Endothelial cell of umbilical vein (primary cell): ENCODE measurements around the gene FUT7. TPM values are rescaled to one million over a fixed set of nuclear protein-coding genes. Genes with fewer than 3 reads are reported as not detected.

Experiments used
- BruUV-seq: library from RNA; stranded (reverse); fragments of 400-500 nt; replicated peaks from 2 replicates; lab custom pipeline; 2021; lab: Mats Ljungman, UMichigan
- CTCF ChIA-PET: fragments of 300-600, 350-600 bp; sonication (Branson Sonifier 250); formaldehyde crosslinking; loops from one replicate; lab custom pipeline; 2021; ENCODE audit warnings: antibody characterized with exemption, inconsistent platforms; lab: Charles Lee
- POLR2A ChIA-PET: fragments of 300-600, 350-600 bp; sonication (Branson Sonifier 250); formaldehyde crosslinking; loops from one replicate; lab custom pipeline; 2021; ENCODE audit warnings: antibody characterized with exemption, inconsistent platforms; lab: Charles Lee
- DNase-seq: peaks from one replicate; pipeline ENCODE4 v3.0.0-alpha.2; 2011; ENCODE audit warnings: low read depth, low spot score
- FAIRE-seq: peaks from 2 replicates; lab custom pipeline; 2011; peaks lifted over from hg19 to GRCh38; lab: Jason Lieb, UNC
- H2AFZ ChIP-seq: 2 replicates; pipeline ENCODE4 v1.6.0; 2012; ENCODE audit warnings: low read depth, low read length, control low read depth, inconsistent platforms
- H3K27ac ChIP-seq: 2 replicates; pipeline ENCODE4 v1.5.1; 2011; ENCODE audit warnings: low read depth, mild to moderate bottlenecking, control low read depth, low read length, moderate library complexity; ENCODE audit not compliant: insufficient read depth
- H3K27me3 ChIP-seq, 2 experiments: 2 replicates each; pipeline versions ENCODE4 v1.6.0 to v1.6.1; 2011; ENCODE audit warnings: low read length in 2 of 2, mixed read lengths in 1 of 2; ENCODE audit not compliant: control insufficient read depth in 2 of 2, insufficient read depth in 2 of 2
- H3K36me3 ChIP-seq, 2 experiments: 2 replicates in 1 of 2; 3 replicates in 1 of 2; pipeline ENCODE4 v1.5.1; 2011; ENCODE audit warnings: low read length in 2 of 2, mild to moderate bottlenecking in 1 of 2, moderate library complexity in 1 of 2; ENCODE audit not compliant: control insufficient read depth in 2 of 2, insufficient read depth in 2 of 2; ENCODE audit errors: extremely low read depth in 1 of 2
- H3K4me1 ChIP-seq: 3 replicates; pipeline ENCODE4 v1.5.1; 2011; ENCODE audit warnings: mild to moderate bottlenecking, low read length; ENCODE audit not compliant: control insufficient read depth, insufficient read depth; ENCODE audit errors: extremely low read depth
- H3K4me2 ChIP-seq: 2 replicates; pipeline ENCODE4 v1.6.1; 2011; ENCODE audit warnings: low read length, control low read depth, mixed read lengths; ENCODE audit not compliant: insufficient read depth
- H3K4me3 ChIP-seq, 3 experiments: fragments of 200-600 bp in 1 of 3; sonication (generic), shearing (Covaris generic) in 1 of 3; replicated peaks in 1 of 3; 2 replicates each; pipeline ENCODE4 v1.5.1; 2011 to 2016; ENCODE audit warnings: control low read depth in 3 of 3, low read length in 3 of 3, mild to moderate bottlenecking in 2 of 3, inconsistent platforms in 1 of 3, low read depth in 1 of 3, moderate library complexity in 1 of 3; ENCODE audit not compliant: insufficient read depth in 1 of 3
- H3K79me2 ChIP-seq: 2 replicates; pipeline ENCODE4 v1.6.0; 2012; ENCODE audit warnings: low read length, inconsistent platforms; ENCODE audit not compliant: control insufficient read depth, insufficient read depth
- H3K9ac ChIP-seq: replicated peaks from 2 replicates; pipeline ENCODE3; 2011; ENCODE audit warnings: low read length, control low read depth; ENCODE audit not compliant: insufficient read depth; ENCODE audit errors: extremely low read depth
- H3K9me1 ChIP-seq: replicated peaks from 3 replicates; pipeline ENCODE4 v1.6.0; 2011; ENCODE audit warnings: mild to moderate bottlenecking, low read length; ENCODE audit not compliant: control insufficient read depth, insufficient read depth; ENCODE audit errors: extremely low read depth
- H3K9me3 ChIP-seq: replicated peaks from 2 replicates; pipeline ENCODE4 v1.5.1; 2012; ENCODE audit warnings: low read length, inconsistent platforms; ENCODE audit not compliant: control insufficient read depth, insufficient read depth
- H4K20me1 ChIP-seq: replicated peaks from 2 replicates; pipeline ENCODE3; 2011; ENCODE audit warnings: mild to moderate bottlenecking, low read length; ENCODE audit not compliant: control insufficient read depth, insufficient read depth; ENCODE audit errors: extremely low read depth
- CTCF ChIP-seq, 2 donors: IDR thresholded peaks; 1 replicate in 1 of 2; 2 replicates in 1 of 2; pipeline ENCODE4 v1.5.1; 2011; ENCODE audit warnings: low read length in 2 of 2, mild to moderate bottlenecking in 2 of 2, moderate library complexity in 2 of 2, control low read depth in 1 of 2, inconsistent platforms in 1 of 2, low read depth in 1 of 2; ENCODE audit not compliant: insufficient read depth in 1 of 2; ENCODE audit errors: extremely low read depth in 1 of 2
- EZH2 ChIP-seq: IDR thresholded peaks from 2 replicates; pipeline ENCODE4 v1.6.1; 2012; ENCODE audit warnings: borderline replicate concordance, low read depth, mild to moderate bottlenecking, moderate library complexity, low read length, inconsistent platforms; ENCODE audit not compliant: severe bottlenecking
- FOS ChIP-seq: IDR thresholded peaks from 2 replicates; pipeline ENCODE4 v1.6.1; 2011; ENCODE audit warnings: mild to moderate bottlenecking, low read length, moderate library complexity, borderline replicate concordance; ENCODE audit not compliant: insufficient read depth
- GATA2 ChIP-seq: IDR thresholded peaks from 2 replicates; pipeline ENCODE4 v1.7.0; 2011; ENCODE audit warnings: low read depth, mild to moderate bottlenecking, moderate library complexity, mixed read lengths, low read length; ENCODE audit not compliant: insufficient read length, insufficient read depth
- JUN ChIP-seq: IDR thresholded peaks from 2 replicates; pipeline ENCODE4 v1.6.1; 2011; ENCODE audit warnings: borderline replicate concordance, low read depth; ENCODE audit not compliant: insufficient read length, insufficient read depth
- MAX ChIP-seq: IDR thresholded peaks from 2 replicates; pipeline ENCODE4 v1.6.1; 2011; ENCODE audit not compliant: insufficient read depth, insufficient read length
- MYC ChIP-seq: IDR thresholded peaks from one replicate; pipeline ENCODE4 v1.6.1; 2011; ENCODE audit warnings: mild to moderate bottlenecking, low read depth, low read length
- POLR2A ChIP-seq: IDR thresholded peaks from 2 replicates; pipeline ENCODE4 v1.6.1; 2012; ENCODE audit warnings: low read depth, mild to moderate bottlenecking, control low read depth, low read length
- POLR2AphosphoS5 ChIP-seq: IDR thresholded peaks from 2 replicates; pipeline ENCODE4 v1.6.1; 2012; ENCODE audit warnings: low read depth, mild to moderate bottlenecking, control low read depth, low read length, moderate library complexity; ENCODE audit not compliant: insufficient read depth
- dilution Hi-C: fragments of 300-500 bp; cut with MboI; formaldehyde crosslinking; loops from one replicate; pipeline ENCODE4 v1.15.0; 2019; ENCODE audit warnings: low sequenced_read_pairs; ENCODE audit not compliant: extremely low pct_ligation_motif_present
- intact Hi-C: fragments of 100-400 bp; cut with micrococcal nuclease; formaldehyde crosslinking; loops from one replicate; pipeline ENCODE4 v1.10.0; 2022
- polyA plus RNA-seq, 4 experiments: library from polyadenylated mRNA; depleted of rRNA in 3 of 4; stranded (reverse) in 3 of 4; unstranded in 1 of 4; fragments of >200 nt; gene quantifications; 2 replicates each; pipeline versions ENCODE4 v1.2.1 to v1.2.3, GENCODE V29; 2011 to 2012; ENCODE audit warnings: missing spikeins in 1 of 4
- total RNA-seq: library from RNA; stranded (reverse); gene quantifications from 2 replicates; pipeline ENCODE4 v1.2.3, GENCODE V29; 2021

FUT7 gene
- total and polyA plus RNA-seq, 2 donors (not counting 3 experiments of a cell fraction or from before 2014, with no cell fraction given), result not detected

GRCh38 chr9:137015976-137016375 is 15.9 kb downstream of the FUT7 start:
- no peaks in the 10 kb centered on the region for H3K79me2 ChIP-seq
- FAIRE-seq (no peak), DNase-seq (no peak)
- no peak overlapping the region for H3K4me3 ChIP-seq
- ChIA-PET CTCF (interaction anchor here (2.0 kb wide), 1 partner anchor 13 kb away, joined by 10 read pairs; no protein-coding TSS in a partner anchor), POLR2A (no interaction called here)
- H3K4me2 ChIP-seq, result no peak overlapping the region
- H3K9ac ChIP-seq, result no peak overlapping the region
- H4K20me1 ChIP-seq, result no peaks in the 10 kb centered on the region
- H2AFZ ChIP-seq, result no peak overlapping the region
- BruUV-seq, result no TSS peak
- no peak overlapping the region for H3K27ac ChIP-seq
- H3K9me3 ChIP-seq, result no peaks in the 10 kb centered on the region
- dilution Hi-C loops (no loop called here), intact Hi-C loops (no loop called here)
- no peaks in the 10 kb centered on the region for H3K36me3 ChIP-seq
- H3K27me3 ChIP-seq, result no peaks in the 10 kb centered on the region
- no peaks in the 10 kb centered on the region for H3K9me1 ChIP-seq
- no peaks in the 10 kb centered on the region for H3K4me1 ChIP-seq
- TF ChIP-seq FOS, result no peak
- no peak for TF ChIP-seq GATA2
- TF ChIP-seq POLR2AphosphoS5, result no peak
- no peak for TF ChIP-seq JUN
- no peak for TF ChIP-seq POLR2A
- TF ChIP-seq EZH2, result no peak
- no peak for TF ChIP-seq CTCF (IDR thresholded peaks at IDR 0.05; ENCODE audit: extremely low read depth in 1 of 2, insufficient read depth in 1 of 2, low read depth in 1 of 2, low read length in 2 of 2)
- no peak for TF ChIP-seq MYC
- TF ChIP-seq MAX, result no peak
